ENCODE results near the gene EFCAB10.

DNA sequence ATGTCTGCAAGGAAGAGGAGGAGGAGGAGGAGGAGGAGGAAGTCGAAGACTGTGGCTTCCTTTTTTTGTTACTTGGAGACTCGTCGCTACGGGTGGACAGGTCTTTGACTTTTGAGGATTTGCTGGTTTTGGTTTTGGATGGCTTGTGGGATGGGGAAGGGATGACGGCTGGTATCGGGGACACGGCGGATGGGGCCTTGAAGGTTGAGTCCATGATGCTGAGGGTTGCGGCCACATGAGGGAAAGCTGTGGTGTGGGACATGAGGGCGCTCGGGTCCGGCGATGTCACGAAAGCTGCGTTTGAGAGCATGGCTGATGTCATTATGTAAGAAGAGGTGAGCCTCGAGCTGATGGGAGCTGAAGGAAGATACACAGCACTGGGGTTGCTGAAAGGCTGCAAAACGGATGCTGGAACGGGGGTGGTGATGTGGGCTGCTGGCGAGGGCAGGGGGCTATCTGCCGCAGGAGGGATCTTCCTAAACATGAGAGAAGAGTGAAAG lies 33.1 kb upstream of the EFCAB10 start:
- TF ChIP-seq, protein P1, sequence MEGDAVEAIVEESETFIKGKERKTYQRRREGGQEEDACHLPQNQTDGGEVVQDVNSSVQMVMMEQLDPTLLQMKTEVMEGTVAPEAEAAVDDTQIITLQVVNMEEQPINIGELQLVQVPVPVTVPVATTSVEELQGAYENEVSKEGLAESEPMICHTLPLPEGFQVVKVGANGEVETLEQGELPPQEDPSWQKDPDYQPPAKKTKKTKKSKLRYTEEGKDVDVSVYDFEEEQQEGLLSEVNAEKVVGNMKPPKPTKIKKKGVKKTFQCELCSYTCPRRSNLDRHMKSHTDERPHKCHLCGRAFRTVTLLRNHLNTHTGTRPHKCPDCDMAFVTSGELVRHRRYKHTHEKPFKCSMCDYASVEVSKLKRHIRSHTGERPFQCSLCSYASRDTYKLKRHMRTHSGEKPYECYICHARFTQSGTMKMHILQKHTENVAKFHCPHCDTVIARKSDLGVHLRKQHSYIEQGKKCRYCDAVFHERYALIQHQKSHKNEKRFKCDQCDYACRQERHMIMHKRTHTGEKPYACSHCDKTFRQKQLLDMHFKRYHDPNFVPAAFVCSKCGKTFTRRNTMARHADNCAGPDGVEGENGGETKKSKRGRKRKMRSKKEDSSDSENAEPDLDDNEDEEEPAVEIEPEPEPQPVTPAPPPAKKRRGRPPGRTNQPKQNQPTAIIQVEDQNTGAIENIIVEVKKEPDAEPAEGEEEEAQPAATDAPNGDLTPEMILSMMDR (IDR thresholded peaks at IDR 0.05): no peak
- no peak for TF ChIP-seq POLR2A (IDR thresholded peaks at IDR 0.05)

Data from adrenal gland (tissue), 5 donors.